KMS-11 (cell line): ENCODE data around the gene MCM7.

ENCODE experiments used
- H2AFZ ChIP-seq: fragments of 200-600 bp; sonication (generic); 2 replicates; pipeline ENCODE4 v1.6.1; 2016; ENCODE audit warnings: antibody characterized with exemption, mixed run types, low read depth
- H3K27ac ChIP-seq: fragments of 200-600 bp; sonication (generic); 2 replicates; pipeline ENCODE4 v1.6.1; 2016; ENCODE audit warnings: mild to moderate bottlenecking, mixed run types
- H3K27me3 ChIP-seq: fragments of 200-600 bp; sonication (generic); 2 replicates; pipeline ENCODE4 v1.6.1; 2017; ENCODE audit warnings: mild to moderate bottlenecking, low read depth, mixed run types, moderate library complexity; ENCODE audit not compliant: insufficient read depth
- H3K36me3 ChIP-seq: fragments of 200-600 bp; sonication (generic); 2 replicates; pipeline ENCODE4 v1.6.1; 2017; ENCODE audit warnings: mild to moderate bottlenecking, mixed run types; ENCODE audit not compliant: insufficient read depth
- H3K4me1 ChIP-seq: fragments of 200-600 bp; sonication (generic); 2 replicates; pipeline ENCODE4 v1.6.1; 2016; ENCODE audit warnings: mild to moderate bottlenecking, low read depth, mixed run types; ENCODE audit not compliant: poor library complexity, severe bottlenecking
- H3K4me2 ChIP-seq: fragments of 200-600 bp; sonication (generic); 2 replicates; pipeline ENCODE4 v1.7.0; 2016; ENCODE audit warnings: mild to moderate bottlenecking, mixed run types
- H3K4me3 ChIP-seq: fragments of 200-600 bp; sonication (generic); IDR thresholded peaks from 2 replicates; pipeline ENCODE4 v1.6.1; 2017; ENCODE audit warnings: low read depth, low read length, mixed read lengths; ENCODE audit not compliant: insufficient read depth
- H3K79me2 ChIP-seq: fragments of 200-600 bp; sonication (generic); 2 replicates; pipeline ENCODE4 v1.6.1; 2016; ENCODE audit warnings: low read depth, mixed run types; ENCODE audit not compliant: insufficient read depth
- H3K9ac ChIP-seq: fragments of 200-600 bp; sonication (generic); 2 replicates; pipeline ENCODE4 v1.6.1; 2016; ENCODE audit warnings: mild to moderate bottlenecking, mixed run types
- H4K20me1 ChIP-seq: fragments of 200-600 bp; sonication (generic); 2 replicates; pipeline ENCODE4 v1.6.1; 2016; ENCODE audit warnings: mild to moderate bottlenecking, mixed run types; ENCODE audit not compliant: insufficient read depth
- CTCF ChIP-seq: fragments of 200-600 bp; sonication (generic); conservative IDR thresholded peaks from 2 replicates; pipeline ENCODE4 v1.6.1; 2017; ENCODE audit warnings: low read depth, mild to moderate bottlenecking, antibody characterized with exemption, low read length, moderate library complexity, mixed read lengths

MCM7 gene

GRCh38 chr7:100127866-100128636, 26.9 kb upstream of the MCM7 start:
- Histone ChIP-seq H2AFZ (peak overlapping the region; percentile 91), H3K4me2 (peak overlapping the region; percentile 83), H3K27ac (no peak overlapping the region), H3K9ac (peak overlapping the region; percentile 79; the same call in 1 of the 2 replicates), H3K4me1 (peaks cover 53% of the 10 kb centered on the region), H3K79me2 (0 out of 2 replicates have a peak, but pooled peaks cover 6% of the 10 kb centered on the region), H4K20me1 (no peaks in the 10 kb centered on the region), H3K36me3 (no peaks in the 10 kb centered on the region), H3K4me3 (no peak overlapping the region), H3K27me3 (peaks cover 4% of the 10 kb centered on the region; the same call in 1 of the 2 replicates)
- TF ChIP-seq CTCF, result no peak

- Histone ChIP-seq H3K27me3 (peaks cover 3% of the 10 kb centered on the region; the same call in 1 of the 2 replicates), H3K36me3 (no peaks in the 10 kb centered on the region), H3K4me3 (no peak within 1 kb of the TSS), H4K20me1 (no peaks in the 10 kb centered on the region), H3K27ac (peak within 1 kb of the TSS; percentile 94), H3K4me1 (peaks cover 46% of the 10 kb centered on the region), H2AFZ (peak within 1 kb of the TSS; percentile 91), H3K79me2 (0 out of 2 replicates have a peak, but pooled peaks cover 6% of the 10 kb centered on the region), H3K9ac (peak within 1 kb of the TSS; percentile 79), H3K4me2 (peak within 1 kb of the TSS; percentile 83)
- no peak for TF ChIP-seq CTCF
Observed at GRCh38 chr7:100126931-100127865, 26.0 kb upstream of the MCM7 start, which contains the start of gene MBLAC1. TSS of gene MBLAC1 (plus strand) at chr7:100126967. CDS start at chr7:100127396, 429 bp downstream.

GRCh38 chr7:100126239-100126930, 25.2 kb upstream of the MCM7 start:
- Histone ChIP-seq H3K4me2 (peak overlapping the region; percentile 83), H3K27me3 (no peaks in the 10 kb centered on the region; the same call in 1 of the 2 replicates), H2AFZ (peak overlapping the region; percentile 91), H3K79me2 (0 out of 2 replicates have a peak, but pooled peaks cover 6% of the 10 kb centered on the region), H3K36me3 (no peaks in the 10 kb centered on the region), H3K27ac (peak overlapping the region; percentile 94), H3K4me1 (peaks cover 42% of the 10 kb centered on the region), H4K20me1 (no peaks in the 10 kb centered on the region), H3K4me3 (no peak overlapping the region), H3K9ac (peak overlapping the region; percentile 79)
- no peak for TF ChIP-seq CTCF
